ENCODE measurements around the gene TUBGCP2. TPM values are rescaled to one million over a fixed set of nuclear protein-coding genes. Genes with fewer than 3 reads are reported as not detected.

Gene TUBGCP2
- total and polyA plus RNA-seq, 2 of the 13 experiments (the other 11 are each of a cell fraction or from before 2014, with no cell fraction given): 21.3 to 34.5 TPM

DNA sequence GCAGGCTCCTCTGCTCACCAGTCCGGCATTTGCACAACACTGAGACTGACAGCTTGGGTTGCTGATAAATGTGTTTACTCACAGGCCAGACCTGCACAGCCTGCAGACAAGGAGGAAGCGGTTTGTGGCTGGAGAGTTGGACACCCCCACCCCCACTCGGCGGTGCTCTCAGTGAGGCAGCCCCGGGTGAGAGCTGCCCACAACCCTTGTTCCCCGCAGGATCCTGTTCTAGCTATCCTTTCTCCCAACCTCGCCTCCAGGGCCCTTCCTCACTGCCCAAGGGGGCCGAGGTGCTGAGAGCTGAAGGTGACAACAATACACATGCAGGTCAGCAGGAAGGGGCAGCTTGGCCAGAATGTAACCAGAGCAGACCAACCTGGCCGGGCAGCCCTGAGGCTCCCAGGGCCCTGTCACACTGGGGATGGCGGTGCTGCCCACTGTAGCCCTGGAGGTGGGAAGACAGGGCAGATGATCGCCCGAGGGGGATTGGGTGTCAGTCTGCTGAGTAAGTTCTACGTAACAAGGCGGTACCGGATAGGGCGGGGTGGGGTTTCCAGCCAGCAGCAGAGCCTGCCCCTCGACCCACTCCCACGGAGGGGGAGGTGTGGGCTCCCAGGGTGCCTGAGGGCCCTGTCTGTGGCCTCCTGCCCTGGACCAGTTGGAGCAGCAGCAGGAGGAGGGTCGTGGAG lies 30.0 kb downstream of the TUBGCP2 start (continued):
- no peak for TF ChIP-seq ZNF124 (CRISPR knock-in tag; IDR thresholded peaks at IDR 0.05)
- no peak for TF ChIP-seq ZNF747 (CRISPR knock-in tag; IDR thresholded peaks at IDR 0.05; ENCODE audit: borderline replicate concordance)
- TF ChIP-seq, protein P1, sequence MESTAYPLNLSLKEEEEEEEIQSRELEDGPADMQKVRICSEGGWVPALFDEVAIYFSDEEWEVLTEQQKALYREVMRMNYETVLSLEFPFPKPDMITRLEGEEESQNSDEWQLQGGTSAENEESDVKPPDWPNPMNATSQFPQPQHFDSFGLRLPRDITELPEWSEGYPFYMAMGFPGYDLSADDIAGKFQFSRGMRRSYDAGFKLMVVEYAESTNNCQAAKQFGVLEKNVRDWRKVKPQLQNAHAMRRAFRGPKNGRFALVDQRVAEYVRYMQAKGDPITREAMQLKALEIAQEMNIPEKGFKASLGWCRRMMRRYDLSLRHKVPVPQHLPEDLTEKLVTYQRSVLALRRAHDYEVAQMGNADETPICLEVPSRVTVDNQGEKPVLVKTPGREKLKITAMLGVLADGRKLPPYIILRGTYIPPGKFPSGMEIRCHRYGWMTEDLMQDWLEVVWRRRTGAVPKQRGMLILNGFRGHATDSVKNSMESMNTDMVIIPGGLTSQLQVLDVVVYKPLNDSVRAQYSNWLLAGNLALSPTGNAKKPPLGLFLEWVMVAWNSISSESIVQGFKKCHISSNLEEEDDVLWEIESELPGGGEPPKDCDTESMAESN (CRISPR knock-in tag; conservative IDR thresholded peaks at IDR 0.05): peak; percentile 33; the same call in 1 of the 2 replicates
- TF ChIP-seq PITX1 (CRISPR knock-in tag; IDR thresholded peaks at IDR 0.05): no peak
- TF ChIP-seq, protein P2, sequence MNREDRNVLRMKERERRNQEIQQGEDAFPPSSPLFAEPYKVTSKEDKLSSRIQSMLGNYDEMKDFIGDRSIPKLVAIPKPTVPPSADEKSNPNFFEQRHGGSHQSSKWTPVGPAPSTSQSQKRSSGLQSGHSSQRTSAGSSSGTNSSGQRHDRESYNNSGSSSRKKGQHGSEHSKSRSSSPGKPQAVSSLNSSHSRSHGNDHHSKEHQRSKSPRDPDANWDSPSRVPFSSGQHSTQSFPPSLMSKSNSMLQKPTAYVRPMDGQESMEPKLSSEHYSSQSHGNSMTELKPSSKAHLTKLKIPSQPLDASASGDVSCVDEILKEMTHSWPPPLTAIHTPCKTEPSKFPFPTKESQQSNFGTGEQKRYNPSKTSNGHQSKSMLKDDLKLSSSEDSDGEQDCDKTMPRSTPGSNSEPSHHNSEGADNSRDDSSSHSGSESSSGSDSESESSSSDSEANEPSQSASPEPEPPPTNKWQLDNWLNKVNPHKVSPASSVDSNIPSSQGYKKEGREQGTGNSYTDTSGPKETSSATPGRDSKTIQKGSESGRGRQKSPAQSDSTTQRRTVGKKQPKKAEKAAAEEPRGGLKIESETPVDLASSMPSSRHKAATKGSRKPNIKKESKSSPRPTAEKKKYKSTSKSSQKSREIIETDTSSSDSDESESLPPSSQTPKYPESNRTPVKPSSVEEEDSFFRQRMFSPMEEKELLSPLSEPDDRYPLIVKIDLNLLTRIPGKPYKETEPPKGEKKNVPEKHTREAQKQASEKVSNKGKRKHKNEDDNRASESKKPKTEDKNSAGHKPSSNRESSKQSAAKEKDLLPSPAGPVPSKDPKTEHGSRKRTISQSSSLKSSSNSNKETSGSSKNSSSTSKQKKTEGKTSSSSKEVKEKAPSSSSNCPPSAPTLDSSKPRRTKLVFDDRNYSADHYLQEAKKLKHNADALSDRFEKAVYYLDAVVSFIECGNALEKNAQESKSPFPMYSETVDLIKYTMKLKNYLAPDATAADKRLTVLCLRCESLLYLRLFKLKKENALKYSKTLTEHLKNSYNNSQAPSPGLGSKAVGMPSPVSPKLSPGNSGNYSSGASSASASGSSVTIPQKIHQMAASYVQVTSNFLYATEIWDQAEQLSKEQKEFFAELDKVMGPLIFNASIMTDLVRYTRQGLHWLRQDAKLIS (CRISPR knock-in tag; IDR thresholded peaks at IDR 0.05): no peak
- TF ChIP-seq ZNF790 (CRISPR knock-in tag; IDR thresholded peaks at IDR 0.05; ENCODE audit: borderline replicate concordance): no peak
- no peak for TF ChIP-seq ZBTB8A (CRISPR knock-in tag; IDR thresholded peaks at IDR 0.05; ENCODE audit: borderline replicate concordance, low read depth)
- TF ChIP-seq ARHGAP35 (CRISPR knock-in tag; IDR thresholded peaks at IDR 0.05; ENCODE audit: borderline replicate concordance): no peak
- no peak for TF ChIP-seq ZNF329 (CRISPR knock-in tag; IDR thresholded peaks at IDR 0.05; ENCODE audit: low read depth)
- TF ChIP-seq, protein P3, sequence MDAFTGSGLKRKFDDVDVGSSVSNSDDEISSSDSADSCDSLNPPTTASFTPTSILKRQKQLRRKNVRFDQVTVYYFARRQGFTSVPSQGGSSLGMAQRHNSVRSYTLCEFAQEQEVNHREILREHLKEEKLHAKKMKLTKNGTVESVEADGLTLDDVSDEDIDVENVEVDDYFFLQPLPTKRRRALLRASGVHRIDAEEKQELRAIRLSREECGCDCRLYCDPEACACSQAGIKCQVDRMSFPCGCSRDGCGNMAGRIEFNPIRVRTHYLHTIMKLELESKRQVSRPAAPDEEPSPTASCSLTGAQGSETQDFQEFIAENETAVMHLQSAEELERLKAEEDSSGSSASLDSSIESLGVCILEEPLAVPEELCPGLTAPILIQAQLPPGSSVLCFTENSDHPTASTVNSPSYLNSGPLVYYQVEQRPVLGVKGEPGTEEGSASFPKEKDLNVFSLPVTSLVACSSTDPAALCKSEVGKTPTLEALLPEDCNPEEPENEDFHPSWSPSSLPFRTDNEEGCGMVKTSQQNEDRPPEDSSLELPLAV (CRISPR knock-in tag; conservative IDR thresholded peaks at IDR 0.05; ENCODE audit: low read depth): no peak
- TF ChIP-seq ZNF713 (CRISPR knock-in tag; IDR thresholded peaks at IDR 0.05): no peak
- TF ChIP-seq, protein P4, sequence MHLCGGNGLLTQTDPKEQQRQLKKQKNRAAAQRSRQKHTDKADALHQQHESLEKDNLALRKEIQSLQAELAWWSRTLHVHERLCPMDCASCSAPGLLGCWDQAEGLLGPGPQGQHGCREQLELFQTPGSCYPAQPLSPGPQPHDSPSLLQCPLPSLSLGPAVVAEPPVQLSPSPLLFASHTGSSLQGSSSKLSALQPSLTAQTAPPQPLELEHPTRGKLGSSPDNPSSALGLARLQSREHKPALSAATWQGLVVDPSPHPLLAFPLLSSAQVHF (CRISPR knock-in tag; IDR thresholded peaks at IDR 0.05): no peak
- TF ChIP-seq CHCHD3 (CRISPR knock-in tag; IDR thresholded peaks at IDR 0.05): no peak
- TF ChIP-seq, protein P5, sequence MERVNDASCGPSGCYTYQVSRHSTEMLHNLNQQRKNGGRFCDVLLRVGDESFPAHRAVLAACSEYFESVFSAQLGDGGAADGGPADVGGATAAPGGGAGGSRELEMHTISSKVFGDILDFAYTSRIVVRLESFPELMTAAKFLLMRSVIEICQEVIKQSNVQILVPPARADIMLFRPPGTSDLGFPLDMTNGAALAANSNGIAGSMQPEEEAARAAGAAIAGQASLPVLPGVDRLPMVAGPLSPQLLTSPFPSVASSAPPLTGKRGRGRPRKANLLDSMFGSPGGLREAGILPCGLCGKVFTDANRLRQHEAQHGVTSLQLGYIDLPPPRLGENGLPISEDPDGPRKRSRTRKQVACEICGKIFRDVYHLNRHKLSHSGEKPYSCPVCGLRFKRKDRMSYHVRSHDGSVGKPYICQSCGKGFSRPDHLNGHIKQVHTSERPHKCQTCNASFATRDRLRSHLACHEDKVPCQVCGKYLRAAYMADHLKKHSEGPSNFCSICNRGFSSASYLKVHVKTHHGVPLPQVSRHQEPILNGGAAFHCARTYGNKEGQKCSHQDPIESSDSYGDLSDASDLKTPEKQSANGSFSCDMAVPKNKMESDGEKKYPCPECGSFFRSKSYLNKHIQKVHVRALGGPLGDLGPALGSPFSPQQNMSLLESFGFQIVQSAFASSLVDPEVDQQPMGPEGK (CRISPR knock-in tag; IDR thresholded peaks at IDR 0.05): peak; percentile 70
- TF ChIP-seq SMAD1 (CRISPR knock-in tag; IDR thresholded peaks at IDR 0.05; ENCODE audit: borderline replicate concordance, low read depth): no peak
- TF ChIP-seq CBFB (CRISPR knock-in tag; IDR thresholded peaks at IDR 0.05): no peak
- no peak for TF ChIP-seq ZSCAN21 (CRISPR knock-in tag; IDR thresholded peaks at IDR 0.05; ENCODE audit: borderline replicate concordance)
- no peak for TF ChIP-seq YY1 (IDR thresholded peaks at IDR 0.05; ENCODE audit: insufficient read depth, insufficient replicate concordance, low read depth, low read length)
- no peak for TF ChIP-seq ZNF367 (CRISPR knock-in tag; IDR thresholded peaks at IDR 0.05; ENCODE audit: borderline replicate concordance)
